NT2/D1 (cell line): ENCODE measurements around the gene DRC7.

ENCODE experiments used
- DNase-seq: peaks from one replicate; pipeline ENCODE4 v3.0.0-alpha.2; 2011; ENCODE audit warnings: low read depth, low spot score
- H3K27me3 ChIP-seq: 2 replicates; pipeline ENCODE4 v1.6.0; 2011; ENCODE audit warnings: mild to moderate bottlenecking; ENCODE audit not compliant: insufficient read length, insufficient read depth
- H3K36me3 ChIP-seq: 2 replicates; pipeline ENCODE4 v1.6.1; 2011; ENCODE audit warnings: mild to moderate bottlenecking, low read length, mixed read lengths; ENCODE audit not compliant: insufficient read depth, insufficient read length
- H3K4me1 ChIP-seq: 2 replicates; pipeline ENCODE4 v1.5.1; 2011; ENCODE audit not compliant: insufficient read depth, insufficient read length
- H3K4me3 ChIP-seq: 2 replicates; pipeline ENCODE4 v1.5.1; 2011; ENCODE audit warnings: low read depth; ENCODE audit not compliant: insufficient read length
- H3K9ac ChIP-seq: 2 replicates; pipeline ENCODE4 v1.6.0; 2011; ENCODE audit warnings: low read depth; ENCODE audit not compliant: insufficient read length
- H3K9me3 ChIP-seq: 2 replicates; pipeline ENCODE4 v1.5.1; 2011; ENCODE audit warnings: mild to moderate bottlenecking, low read length; ENCODE audit not compliant: insufficient read depth
- SUZ12 ChIP-seq: IDR thresholded peaks from 2 replicates; pipeline ENCODE4 v1.6.1; 2011; ENCODE audit not compliant: insufficient read length, insufficient read depth; ENCODE audit errors: extremely low read depth
- YY1 ChIP-seq: IDR thresholded peaks from 2 replicates; pipeline ENCODE4 v1.6.1; 2011; ENCODE audit not compliant: insufficient read length, insufficient read depth
- ZNF274 ChIP-seq: IDR thresholded peaks from 2 replicates; pipeline ENCODE4 v1.6.1; 2011; ENCODE audit warnings: mild to moderate bottlenecking, low read depth, low read length

DRC7 gene

GRCh38 chr16:57656342-57656955 lies 38.2 kb upstream of the DRC7 start:
- no peak overlapping the region for H3K4me3 ChIP-seq
- no peaks in the 10 kb centered on the region for H3K27me3 ChIP-seq
- H3K9me3 ChIP-seq: no peaks in the 10 kb centered on the region
- peaks cover 18% of the 10 kb centered on the region for H3K4me1 ChIP-seq
- TF ChIP-seq ZNF274: no peak
- no peak for TF ChIP-seq SUZ12
- no peak for TF ChIP-seq YY1
- H3K9ac ChIP-seq: no peak overlapping the region
- no peaks in the 10 kb centered on the region for H3K36me3 ChIP-seq
- no peak for DNase-seq

GRCh38 chr16:57657228-57657627 lies 37.4 kb upstream of the DRC7 start:
- H3K27me3 ChIP-seq: no peaks in the 10 kb centered on the region
- peak overlapping the region; percentile 6 for H3K9ac ChIP-seq
- H3K9me3 ChIP-seq: no peaks in the 10 kb centered on the region
- no peak for DNase-seq
- peaks cover 16% of the 10 kb centered on the region for H3K4me1 ChIP-seq
- peaks cover 5% of the 10 kb centered on the region for H3K36me3 ChIP-seq
- no peak for TF ChIP-seq ZNF274
- no peak for TF ChIP-seq YY1
- TF ChIP-seq SUZ12: no peak
- no peak overlapping the region for H3K4me3 ChIP-seq

DNA sequence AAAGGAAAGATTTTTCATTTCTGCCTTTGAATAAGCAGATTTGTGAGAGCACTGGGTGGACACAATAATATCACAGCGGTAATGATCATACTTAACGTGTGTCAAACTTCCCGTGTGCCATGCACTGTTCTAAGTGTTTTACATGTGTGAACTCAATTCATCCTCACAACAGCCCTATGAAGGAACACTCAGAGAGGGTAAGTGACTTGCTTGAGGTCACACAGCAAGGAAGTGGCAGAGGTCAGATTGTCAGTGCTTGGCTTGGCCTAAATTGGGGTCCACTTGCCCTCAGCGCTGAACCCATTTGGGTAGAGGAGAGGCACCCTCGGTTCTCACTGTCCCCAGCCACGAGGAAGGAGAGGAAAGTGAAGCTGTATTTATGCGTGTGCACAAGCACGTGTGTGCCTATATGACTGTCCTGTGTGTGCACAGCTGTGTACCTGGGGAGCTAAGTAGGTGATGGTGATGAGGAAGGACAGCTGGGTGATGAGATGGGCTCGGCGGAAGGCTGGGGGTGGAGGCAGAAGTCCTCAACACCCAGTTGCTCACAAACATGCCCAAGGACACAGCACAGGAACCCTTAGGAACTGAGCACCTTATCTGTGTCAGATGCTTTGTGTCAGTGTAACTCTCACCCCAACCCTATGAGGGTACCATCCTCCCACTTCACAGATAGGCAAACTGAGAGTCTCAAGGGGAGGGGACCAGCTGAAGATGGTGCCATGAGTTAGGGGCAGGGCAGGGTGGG lies 36.3 kb upstream of the DRC7 start:
- Histone ChIP-seq H3K9me3 (no peaks in the 10 kb centered on the region), H3K4me3 (no peak overlapping the region), H3K27me3 (no peaks in the 10 kb centered on the region), H3K9ac (no peak overlapping the region), H3K4me1 (peaks cover 13% of the 10 kb centered on the region), H3K36me3 (peaks cover 5% of the 10 kb centered on the region)
- DNase-seq: no peak
- TF ChIP-seq YY1: no peak
- TF ChIP-seq ZNF274: no peak
- TF ChIP-seq SUZ12: no peak

- no peak for TF ChIP-seq SUZ12
- no peak for TF ChIP-seq YY1
- Histone ChIP-seq H3K36me3 (peaks cover 5% of the 10 kb centered on the region), H3K9ac (no peak overlapping the region), H3K4me1 (peaks cover 5% of the 10 kb centered on the region), H3K27me3 (no peaks in the 10 kb centered on the region), H3K9me3 (no peaks in the 10 kb centered on the region), H3K4me3 (no peak overlapping the region)
- no peak for DNase-seq
These were observed 35.5 kb upstream of the DRC7 start for GRCh38 chr16:57658878-57659674.

- Histone ChIP-seq H3K4me1 (peaks cover 9% of the 10 kb centered on the region), H3K4me3 (no peak overlapping the region), H3K27me3 (no peaks in the 10 kb centered on the region), H3K9ac (no peak overlapping the region), H3K36me3 (peaks cover 5% of the 10 kb centered on the region), H3K9me3 (no peaks in the 10 kb centered on the region)
- TF ChIP-seq SUZ12 (no peak), ZNF274 (no peak), YY1 (no peak)
- no peak for DNase-seq
These were observed 33.7 kb upstream of the DRC7 start for GRCh38 chr16:57660715-57661463.

DNA sequence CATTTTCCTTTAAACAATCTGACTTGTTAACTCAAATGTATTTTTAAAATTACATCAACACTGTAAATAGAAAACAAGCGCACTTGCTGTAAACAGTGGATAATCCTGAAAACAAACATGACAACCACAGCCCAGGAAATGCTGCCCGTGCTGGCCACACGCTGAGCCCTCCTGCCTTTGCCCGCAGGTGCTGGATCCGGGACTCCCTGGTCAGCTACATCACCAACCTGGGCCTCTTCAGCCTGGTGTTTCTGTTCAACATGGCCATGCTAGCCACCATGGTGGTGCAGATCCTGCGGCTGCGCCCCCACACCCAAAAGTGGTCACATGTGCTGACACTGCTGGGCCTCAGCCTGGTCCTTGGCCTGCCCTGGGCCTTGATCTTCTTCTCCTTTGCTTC lies 33.1 kb upstream of the DRC7 start:
- Histone ChIP-seq H3K36me3 (peaks cover 5% of the 10 kb centered on the region), H3K4me1 (peaks cover 9% of the 10 kb centered on the region), H3K9ac (no peak overlapping the region), H3K4me3 (no peak overlapping the region), H3K9me3 (no peaks in the 10 kb centered on the region), H3K27me3 (no peaks in the 10 kb centered on the region)
- DNase-seq: no peak
- TF ChIP-seq SUZ12: no peak
- no peak for TF ChIP-seq YY1
- no peak for TF ChIP-seq ZNF274
